ENCODE data around the gene RPL4. TPM values are rescaled to one million over a fixed set of nuclear protein-coding genes. Genes with fewer than 3 reads are reported as not detected.

The RPL4 gene
- total and polyA plus RNA-seq, 9 of the 15 experiments (the other 6 are each of a cell fraction or from before 2014, with no cell fraction given), result 2,055 to 7,760 (median 5,069) TPM

DNA sequence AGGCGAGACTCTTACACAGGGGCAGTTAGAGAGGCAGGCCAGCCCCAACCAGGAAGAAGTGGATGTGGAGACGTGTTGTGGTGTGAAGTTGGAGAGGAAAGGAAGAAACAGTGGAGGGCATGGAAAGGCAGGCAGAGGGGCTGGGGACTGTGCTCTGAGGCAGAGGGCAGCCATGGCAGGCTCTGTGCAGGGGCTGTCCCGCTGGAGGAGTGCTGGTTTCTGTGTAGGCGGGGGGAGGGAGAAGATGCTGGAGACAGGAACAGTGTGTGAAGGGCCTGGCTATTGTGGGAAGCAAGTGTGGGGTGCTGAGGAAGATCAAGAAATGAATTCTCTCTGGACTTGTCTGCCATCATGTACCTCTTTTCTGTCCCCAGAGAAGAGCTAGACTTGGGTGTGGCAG, 28.1 kb downstream of the RPL4 start:
- WGBS (ENCODE audit: insufficient coverage, low coverage, missing lambda C conversion rate), result 76% methylated on average over 4 of the region's 4 CpGs
- no peaks in the 10 kb centered on the region; the same call in 1 of the 2 replicates for H4K20me1 ChIP-seq (replicated peaks; ENCODE audit: control insufficient read depth, insufficient read depth, low read length)
- CTCF ChIA-PET (ENCODE audit: low intra/inter-chr PET ratio), result no interaction called here
- no peak for DNase-seq (ENCODE audit: extremely low read depth in 1 of 4, low spot score in 3 of 4)
- no peak for FAIRE-seq
- no TSS peak for BruUV-seq (replicated peaks)
- H3K27ac ChIP-seq (ENCODE audit: extremely low read depth, low read depth, low read length), result no peak overlapping the region
- no peaks in the 10 kb centered on the region for H3K9me3 ChIP-seq (replicated peaks; ENCODE audit: control insufficient read depth, insufficient read depth, low read depth, low read length)
- no peaks in the 10 kb centered on the region for H3K9me1 ChIP-seq (ENCODE audit: control insufficient read depth, insufficient read depth, low read length)
- intact Hi-C loops (cut with micrococcal nuclease) (no loop called here), in situ Hi-C loops (cut with MboI) (no loop called here)
- no peak overlapping the region for H3K4me2 ChIP-seq (ENCODE audit: insufficient read depth, low read length)
- 0 out of 4 replicates have a peak overlapping the region, but pooled peaks of 1 of the 2 experiments have one; percentile 3 for H3K9ac ChIP-seq (ENCODE audit: insufficient read depth in 1 of 2, low read depth in 2 of 2, low read length in 2 of 2)
- no peaks in the 10 kb centered on the region for H3K79me2 ChIP-seq (ENCODE audit: control insufficient read depth, insufficient read depth, low read length)
- H3K36me3 ChIP-seq (ENCODE audit: control insufficient read depth, insufficient read depth, low read length), result peaks cover 7% of the 10 kb centered on the region; the same call in 2 of the 3 replicates
- no peaks in the 10 kb centered on the region for H3K27me3 ChIP-seq (ENCODE audit: control insufficient read depth in 2 of 2, insufficient read depth in 2 of 2, low read length in 2 of 2)
- no peak for ATAC-seq
- POLR2A ChIA-PET, result interaction anchor here (1.6 kb wide), 1 partner anchor 20 kb away, joined by 4 read pairs; no protein-coding TSS in a partner anchor
- H3K4me3 ChIP-seq, result no peak overlapping the region
- H2AFZ ChIP-seq (ENCODE audit: low read depth, low read length), result no peak overlapping the region
- peaks cover 7 to 8% of the 10 kb centered on the region in 2 experiments; a peak in 3 of 5 replicates for H3K4me1 ChIP-seq (replicated peaks in 1 of 2; ENCODE audit: control insufficient read depth in 2 of 2, insufficient read depth in 2 of 2, low read length in 2 of 2)
- TF ChIP-seq ZNF77 (CRISPR knock-in tag; IDR thresholded peaks at IDR 0.05), result no peak
- TF ChIP-seq ZNF263 (CRISPR knock-in tag; IDR thresholded peaks at IDR 0.05; ENCODE audit: borderline replicate concordance), result no peak
- no peak for TF ChIP-seq RAD21 (CRISPR knock-in tag; conservative IDR thresholded peaks at IDR 0.05 in 1 of 2, IDR thresholded peaks at IDR 0.05 in 1 of 2)
- no peak for TF ChIP-seq MTA3 (IDR thresholded peaks at IDR 0.05; ENCODE audit: borderline replicate concordance)
- no peak for TF ChIP-seq CREB1 (IDR thresholded peaks at IDR 0.05)
- TF ChIP-seq CREB1 (CRISPR knock-in tag; IDR thresholded peaks at IDR 0.05), result no peak
- TF ChIP-seq RBM39 (optimal IDR thresholded peaks at IDR 0.05; ENCODE audit: low read depth, low read length), result no peak
- no peak for TF ChIP-seq KLF16 (IDR thresholded peaks at IDR 0.05)
- TF ChIP-seq, protein P1, sequence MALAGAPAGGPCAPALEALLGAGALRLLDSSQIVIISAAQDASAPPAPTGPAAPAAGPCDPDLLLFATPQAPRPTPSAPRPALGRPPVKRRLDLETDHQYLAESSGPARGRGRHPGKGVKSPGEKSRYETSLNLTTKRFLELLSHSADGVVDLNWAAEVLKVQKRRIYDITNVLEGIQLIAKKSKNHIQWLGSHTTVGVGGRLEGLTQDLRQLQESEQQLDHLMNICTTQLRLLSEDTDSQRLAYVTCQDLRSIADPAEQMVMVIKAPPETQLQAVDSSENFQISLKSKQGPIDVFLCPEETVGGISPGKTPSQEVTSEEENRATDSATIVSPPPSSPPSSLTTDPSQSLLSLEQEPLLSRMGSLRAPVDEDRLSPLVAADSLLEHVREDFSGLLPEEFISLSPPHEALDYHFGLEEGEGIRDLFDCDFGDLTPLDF (CRISPR knock-in tag; IDR thresholded peaks at IDR 0.05), result no peak
